KMS-11 (cell line): ENCODE results near the gene IL34.

ENCODE experiments used
- H2AFZ ChIP-seq: fragments of 200-600 bp; sonication (generic); 2 replicates; pipeline ENCODE4 v1.6.1; 2016; ENCODE audit warnings: antibody characterized with exemption, mixed run types, low read depth
- H3K27ac ChIP-seq: fragments of 200-600 bp; sonication (generic); 2 replicates; pipeline ENCODE4 v1.6.1; 2016; ENCODE audit warnings: mild to moderate bottlenecking, mixed run types
- H3K27me3 ChIP-seq: fragments of 200-600 bp; sonication (generic); 2 replicates; pipeline ENCODE4 v1.6.1; 2017; ENCODE audit warnings: mild to moderate bottlenecking, low read depth, mixed run types, moderate library complexity; ENCODE audit not compliant: insufficient read depth
- H3K36me3 ChIP-seq: fragments of 200-600 bp; sonication (generic); 2 replicates; pipeline ENCODE4 v1.6.1; 2017; ENCODE audit warnings: mild to moderate bottlenecking, mixed run types; ENCODE audit not compliant: insufficient read depth
- H3K4me1 ChIP-seq: fragments of 200-600 bp; sonication (generic); 2 replicates; pipeline ENCODE4 v1.6.1; 2016; ENCODE audit warnings: mild to moderate bottlenecking, low read depth, mixed run types; ENCODE audit not compliant: poor library complexity, severe bottlenecking
- H3K4me2 ChIP-seq: fragments of 200-600 bp; sonication (generic); 2 replicates; pipeline ENCODE4 v1.7.0; 2016; ENCODE audit warnings: mild to moderate bottlenecking, mixed run types
- H3K4me3 ChIP-seq: fragments of 200-600 bp; sonication (generic); IDR thresholded peaks from 2 replicates; pipeline ENCODE4 v1.6.1; 2017; ENCODE audit warnings: low read depth, low read length, mixed read lengths; ENCODE audit not compliant: insufficient read depth
- H3K79me2 ChIP-seq: fragments of 200-600 bp; sonication (generic); 2 replicates; pipeline ENCODE4 v1.6.1; 2016; ENCODE audit warnings: low read depth, mixed run types; ENCODE audit not compliant: insufficient read depth
- H3K9ac ChIP-seq: fragments of 200-600 bp; sonication (generic); 2 replicates; pipeline ENCODE4 v1.6.1; 2016; ENCODE audit warnings: mild to moderate bottlenecking, mixed run types
- H4K20me1 ChIP-seq: fragments of 200-600 bp; sonication (generic); 2 replicates; pipeline ENCODE4 v1.6.1; 2016; ENCODE audit warnings: mild to moderate bottlenecking, mixed run types; ENCODE audit not compliant: insufficient read depth
- TF ChIP-seq, protein P1 (sequence below): fragments of 200-600 bp; sonication (generic); conservative IDR thresholded peaks from 2 replicates; pipeline ENCODE4 v1.6.1; 2017; ENCODE audit warnings: low read depth, mild to moderate bottlenecking, antibody characterized with exemption, low read length, moderate library complexity, mixed read lengths

The IL34 gene

DNA sequence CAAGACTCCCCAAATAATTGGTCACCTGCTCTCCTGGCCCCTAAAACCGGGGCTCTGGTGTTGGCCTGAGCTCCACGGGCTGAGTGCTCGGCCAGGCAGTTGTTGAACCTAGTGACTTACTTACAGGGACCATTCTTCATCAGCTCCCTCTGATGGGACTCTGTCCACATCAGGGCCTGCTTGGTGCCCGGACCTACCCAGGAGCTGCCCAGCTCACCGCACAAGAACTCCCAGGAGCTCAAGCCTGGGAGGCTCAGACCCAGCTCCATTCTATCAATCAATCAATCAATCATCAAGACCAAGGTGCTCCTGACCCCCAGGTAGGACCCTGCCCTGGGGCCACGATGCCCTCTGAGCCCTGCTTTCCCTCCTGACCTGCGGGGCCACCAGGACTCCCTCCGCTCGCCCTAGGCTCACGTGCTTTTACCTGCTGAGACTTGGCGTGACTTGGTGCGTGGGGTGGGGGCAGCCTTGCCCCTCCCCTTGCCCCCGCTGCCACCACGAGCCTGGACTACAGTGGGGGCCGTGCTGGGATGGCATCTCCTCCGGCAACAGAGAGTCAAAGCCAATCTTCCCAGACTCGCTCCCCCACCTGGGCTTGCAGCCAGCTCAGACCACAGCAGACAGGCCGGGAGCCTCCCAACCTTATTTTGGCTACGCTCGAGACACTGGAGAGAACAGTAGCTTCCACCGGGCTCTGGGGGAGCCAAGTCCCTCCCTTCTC is 15.7 kb downstream of the IL34 start:
- TF ChIP-seq, protein P1, sequence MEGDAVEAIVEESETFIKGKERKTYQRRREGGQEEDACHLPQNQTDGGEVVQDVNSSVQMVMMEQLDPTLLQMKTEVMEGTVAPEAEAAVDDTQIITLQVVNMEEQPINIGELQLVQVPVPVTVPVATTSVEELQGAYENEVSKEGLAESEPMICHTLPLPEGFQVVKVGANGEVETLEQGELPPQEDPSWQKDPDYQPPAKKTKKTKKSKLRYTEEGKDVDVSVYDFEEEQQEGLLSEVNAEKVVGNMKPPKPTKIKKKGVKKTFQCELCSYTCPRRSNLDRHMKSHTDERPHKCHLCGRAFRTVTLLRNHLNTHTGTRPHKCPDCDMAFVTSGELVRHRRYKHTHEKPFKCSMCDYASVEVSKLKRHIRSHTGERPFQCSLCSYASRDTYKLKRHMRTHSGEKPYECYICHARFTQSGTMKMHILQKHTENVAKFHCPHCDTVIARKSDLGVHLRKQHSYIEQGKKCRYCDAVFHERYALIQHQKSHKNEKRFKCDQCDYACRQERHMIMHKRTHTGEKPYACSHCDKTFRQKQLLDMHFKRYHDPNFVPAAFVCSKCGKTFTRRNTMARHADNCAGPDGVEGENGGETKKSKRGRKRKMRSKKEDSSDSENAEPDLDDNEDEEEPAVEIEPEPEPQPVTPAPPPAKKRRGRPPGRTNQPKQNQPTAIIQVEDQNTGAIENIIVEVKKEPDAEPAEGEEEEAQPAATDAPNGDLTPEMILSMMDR: no peak
- H3K27ac ChIP-seq: no peak overlapping the region

DNA sequence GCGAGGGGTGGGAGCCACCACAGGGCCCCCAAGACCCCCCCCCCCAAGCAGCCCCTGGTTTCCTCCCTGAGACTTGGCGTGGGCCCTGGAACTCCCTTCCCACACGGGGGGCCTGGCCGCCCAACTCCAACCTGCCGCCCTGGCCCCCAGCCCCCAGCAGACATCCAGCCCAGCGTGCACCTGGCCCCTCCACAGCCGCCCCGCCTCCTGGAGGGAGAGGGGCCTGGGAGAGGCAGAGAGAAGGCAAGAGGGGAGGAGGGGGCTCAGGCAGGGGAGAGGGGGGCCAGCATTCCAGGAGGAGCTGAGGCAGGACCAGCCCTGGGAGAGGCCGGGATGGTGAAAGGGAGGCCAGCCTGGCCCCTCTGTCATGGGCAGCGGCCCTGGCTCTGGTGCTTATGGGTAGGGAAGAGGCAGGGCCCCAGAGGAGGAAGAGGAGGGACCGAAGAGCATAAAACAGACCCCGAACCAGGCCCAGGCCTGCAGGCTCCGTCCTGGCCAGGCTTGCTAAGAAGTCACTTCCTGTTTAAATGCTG is 16.7 kb downstream of the IL34 start:
- no peak overlapping the region for H2AFZ ChIP-seq
- H3K27me3 ChIP-seq: no peaks in the 10 kb centered on the region
- no peaks in the 10 kb centered on the region for H3K79me2 ChIP-seq
- no peaks in the 10 kb centered on the region for H4K20me1 ChIP-seq
- H3K27ac ChIP-seq: no peak overlapping the region
- no peak overlapping the region for H3K4me2 ChIP-seq
- no peaks in the 10 kb centered on the region for H3K36me3 ChIP-seq
- TF ChIP-seq, protein P1: no peak
- no peaks in the 10 kb centered on the region for H3K4me1 ChIP-seq
- no peak overlapping the region for H3K4me3 ChIP-seq
- no peak overlapping the region for H3K9ac ChIP-seq

More for the DNA sequence above, 15.7 kb downstream of the IL34 start:
- H3K4me2 ChIP-seq: no peak overlapping the region
- no peak overlapping the region for H3K4me3 ChIP-seq
- no peaks in the 10 kb centered on the region for H3K4me1 ChIP-seq
- no peaks in the 10 kb centered on the region for H3K79me2 ChIP-seq
- no peaks in the 10 kb centered on the region for H3K27me3 ChIP-seq
- no peaks in the 10 kb centered on the region for H4K20me1 ChIP-seq
- H3K9ac ChIP-seq: no peak overlapping the region
- no peak overlapping the region for H2AFZ ChIP-seq
- H3K36me3 ChIP-seq: no peaks in the 10 kb centered on the region

DNA sequence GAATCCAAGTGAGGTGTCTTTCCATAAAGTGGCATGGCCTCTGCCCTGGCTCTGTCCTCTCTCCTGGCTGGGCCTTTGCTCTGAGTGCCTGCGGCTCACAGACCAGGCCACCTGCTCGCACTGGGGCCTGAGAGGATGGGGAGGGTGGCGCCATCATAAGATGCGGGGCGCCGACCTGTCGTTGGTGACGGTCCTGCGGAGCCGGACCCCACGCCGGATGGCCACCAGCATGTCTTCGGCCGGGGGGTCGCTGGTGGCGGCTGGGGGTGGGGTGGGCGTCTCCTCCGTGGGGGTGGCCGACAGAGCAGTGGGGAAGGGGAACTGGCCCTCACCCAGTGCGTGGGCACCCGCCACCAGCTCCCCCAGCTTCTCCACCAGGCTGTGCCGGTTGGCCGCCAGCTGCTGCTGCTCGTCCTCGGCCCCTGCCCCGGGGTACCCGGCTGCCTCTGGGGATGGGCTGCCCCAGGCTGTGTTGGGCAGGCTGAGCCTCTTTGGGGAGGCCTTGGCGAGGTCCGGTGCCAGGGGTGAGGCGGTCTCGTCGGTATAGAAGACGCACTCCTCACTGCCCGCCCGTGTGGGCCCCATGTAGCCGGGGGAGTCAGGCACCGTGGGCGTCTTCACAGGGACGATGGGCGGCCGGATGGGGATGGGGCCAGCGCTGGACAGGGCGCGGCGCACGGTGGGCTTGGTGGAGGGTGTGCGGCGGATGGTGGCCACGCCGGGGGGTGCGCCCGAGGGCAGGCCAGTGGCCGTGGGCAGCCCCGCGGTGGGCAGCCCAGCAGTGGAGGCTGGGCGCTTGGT is 17.4 kb downstream of the IL34 start:
- Histone ChIP-seq H2AFZ (no peak overlapping the region), H3K4me3 (no peak overlapping the region), H3K79me2 (no peaks in the 10 kb centered on the region), H4K20me1 (no peaks in the 10 kb centered on the region), H3K27me3 (no peaks in the 10 kb centered on the region), H3K9ac (no peak overlapping the region), H3K4me1 (no peaks in the 10 kb centered on the region), H3K4me2 (no peak overlapping the region), H3K36me3 (no peaks in the 10 kb centered on the region), H3K27ac (no peak overlapping the region)
- TF ChIP-seq, protein P1: no peak

DNA sequence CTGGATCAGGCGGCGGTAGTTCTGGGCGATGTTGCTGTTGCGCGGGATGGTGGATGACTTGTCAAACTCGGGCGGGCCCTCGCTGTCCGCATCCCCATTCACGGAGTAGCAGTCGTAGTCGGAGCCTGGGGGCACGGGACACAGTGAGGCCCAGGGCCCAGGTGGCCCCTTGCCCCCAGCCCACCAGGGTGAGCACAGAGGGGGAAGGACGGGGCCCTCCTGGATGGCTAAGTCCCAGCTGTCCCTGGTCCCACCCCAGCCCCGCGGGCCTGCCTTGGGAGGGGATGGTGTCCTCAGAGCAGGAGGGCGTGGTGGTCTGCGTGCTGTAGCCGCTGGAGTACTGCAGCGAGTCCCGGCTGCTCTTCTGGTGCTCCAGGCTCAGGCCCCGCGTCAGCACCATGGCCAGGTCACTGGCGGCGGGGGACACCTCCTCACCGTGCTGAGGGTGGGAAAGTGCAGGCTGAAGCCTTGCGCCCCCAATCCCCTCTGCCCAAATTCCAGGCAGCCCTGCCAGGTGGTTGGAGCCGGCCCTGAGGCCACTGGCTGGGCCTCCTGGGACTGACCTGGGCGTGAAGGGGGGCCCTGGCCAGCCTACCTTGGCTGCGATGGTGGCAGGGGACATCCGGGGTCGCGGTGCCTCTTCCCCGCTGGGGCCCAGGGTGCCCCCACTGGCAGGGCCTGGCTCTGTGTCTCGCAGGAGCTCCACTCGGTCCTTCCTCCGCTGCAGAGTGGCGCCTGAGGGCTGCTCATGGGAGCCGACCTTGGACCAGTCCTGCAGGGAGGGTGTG is 18.2 kb downstream of the IL34 start:
- H3K9ac ChIP-seq: no peak overlapping the region

More for the DNA sequence above, 18.2 kb downstream of the IL34 start:
- Histone ChIP-seq H3K79me2 (no peaks in the 10 kb centered on the region), H3K27ac (no peak overlapping the region), H4K20me1 (no peaks in the 10 kb centered on the region), H3K4me3 (no peak overlapping the region), H3K4me1 (no peaks in the 10 kb centered on the region), H3K36me3 (no peaks in the 10 kb centered on the region), H3K4me2 (no peak overlapping the region), H2AFZ (no peak overlapping the region), H3K27me3 (no peaks in the 10 kb centered on the region)
- TF ChIP-seq, protein P1: no peak
